ENCODE results near the gene DHRSX. TPM values are rescaled to one million over a fixed set of nuclear protein-coding genes. Genes with fewer than 3 reads are reported as not detected.

DHRSX gene
- polyA plus RNA-seq, 1 donor from 2014 or later: 15.7 TPM

- H3F3A ChIP-seq (ENCODE audit: insufficient read depth, low read length, poor library complexity, severe bottlenecking): no peaks in the 10 kb centered on the region
- no peaks in the 10 kb centered on the region for H3K36me3 ChIP-seq (ENCODE audit: insufficient read depth, low read length)
- H3K27me3 ChIP-seq (ENCODE audit: insufficient read depth, low read depth, low read length): no peaks in the 10 kb centered on the region
- no peak overlapping the region for H2AFZ ChIP-seq (ENCODE audit: low read depth, low read length)
- TF ChIP-seq SMC3 (conservative IDR thresholded peaks at IDR 0.05; ENCODE audit: poor library complexity): no peak
- no peak for TF ChIP-seq MXI1 (conservative IDR thresholded peaks at IDR 0.05; ENCODE audit: poor library complexity, severe bottlenecking)
- TF ChIP-seq RAD21 (conservative IDR thresholded peaks at IDR 0.05): no peak
- H3K4me3 ChIP-seq (ENCODE audit: low read length): no peak overlapping the region
- no peaks in the 10 kb centered on the region for H3K9me2 ChIP-seq (ENCODE audit: insufficient read depth, low read length)
- no peak overlapping the region for H3K27ac ChIP-seq (ENCODE audit: low read length)
- H3K9ac ChIP-seq (ENCODE audit: low read length): no peak overlapping the region
- H3K9me3 ChIP-seq (ENCODE audit: low read length): no peaks in the 10 kb centered on the region
- H3K79me2 ChIP-seq (replicated peaks; ENCODE audit: insufficient read depth, low read length): no peaks in the 10 kb centered on the region
- H4K20me1 ChIP-seq (ENCODE audit: insufficient read depth): no peaks in the 10 kb centered on the region
- no peak overlapping the region for H3K4me2 ChIP-seq (ENCODE audit: low read length)
These were observed 11.7 kb upstream of the DHRSX start for GRCh38 chrX:2512501-2512900.

- H3K4me2 ChIP-seq (ENCODE audit: low read length): no peak overlapping the region
- no peaks in the 10 kb centered on the region for H3K9me2 ChIP-seq (ENCODE audit: insufficient read depth, low read length)
- no peak overlapping the region for H2AFZ ChIP-seq (ENCODE audit: low read depth, low read length)
- no peak overlapping the region for H3K27ac ChIP-seq (ENCODE audit: low read length)
- no peaks in the 10 kb centered on the region for H3K9me3 ChIP-seq (ENCODE audit: low read length)
- no peak overlapping the region for H3K9ac ChIP-seq (ENCODE audit: low read length)
- TF ChIP-seq MXI1 (conservative IDR thresholded peaks at IDR 0.05; ENCODE audit: poor library complexity, severe bottlenecking) (no peak), RAD21 (conservative IDR thresholded peaks at IDR 0.05) (no peak)
- no peaks in the 10 kb centered on the region for H3K79me2 ChIP-seq (replicated peaks; ENCODE audit: insufficient read depth, low read length)
- H3K36me3 ChIP-seq (ENCODE audit: insufficient read depth, low read length): no peaks in the 10 kb centered on the region
- H3K4me3 ChIP-seq (ENCODE audit: low read length): no peak overlapping the region
- H3F3A ChIP-seq (ENCODE audit: insufficient read depth, low read length, poor library complexity, severe bottlenecking): no peaks in the 10 kb centered on the region
- H3K27me3 ChIP-seq (ENCODE audit: insufficient read depth, low read depth, low read length): no peaks in the 10 kb centered on the region
- H4K20me1 ChIP-seq (ENCODE audit: insufficient read depth): no peaks in the 10 kb centered on the region
These were observed 10.6 kb upstream of the DHRSX start for GRCh38 chrX:2511326-2511725.

GRCh38 chrX:2508648-2509335, 8.0 kb upstream of the DHRSX start:
- no peaks in the 10 kb centered on the region for H3F3A ChIP-seq (ENCODE audit: insufficient read depth, low read length, poor library complexity, severe bottlenecking)
- H3K36me3 ChIP-seq (ENCODE audit: insufficient read depth, low read length): no peaks in the 10 kb centered on the region
- TF ChIP-seq MXI1 (conservative IDR thresholded peaks at IDR 0.05; ENCODE audit: poor library complexity, severe bottlenecking) (no peak), EP300 (conservative IDR thresholded peaks at IDR 0.05; ENCODE audit: poor library complexity, severe bottlenecking) (no peak), TAF1 (IDR thresholded peaks at IDR 0.05; ENCODE audit: low read depth) (no peak), REST (IDR thresholded peaks at IDR 0.05; ENCODE audit: borderline replicate concordance) (no peak), SMC3 (conservative IDR thresholded peaks at IDR 0.05; ENCODE audit: poor library complexity) (no peak), CTCF (IDR thresholded peaks at IDR 0.05; ENCODE audit: poor library complexity, severe bottlenecking) (no peak)
- H3K9me3 ChIP-seq (ENCODE audit: low read length): no peaks in the 10 kb centered on the region
- H3K9me2 ChIP-seq (ENCODE audit: insufficient read depth, low read length): no peaks in the 10 kb centered on the region
- no peaks in the 10 kb centered on the region for H3K27me3 ChIP-seq (ENCODE audit: insufficient read depth, low read depth, low read length)
- H2AFZ ChIP-seq (ENCODE audit: low read depth, low read length): no peak overlapping the region
- no peak overlapping the region for H3K4me3 ChIP-seq (ENCODE audit: low read length)
- no peaks in the 10 kb centered on the region for H4K20me1 ChIP-seq (ENCODE audit: insufficient read depth)
- H3K9ac ChIP-seq (ENCODE audit: low read length): no peak overlapping the region
- H3K27ac ChIP-seq (ENCODE audit: low read length): no peak overlapping the region
- H3K79me2 ChIP-seq (replicated peaks; ENCODE audit: insufficient read depth, low read length): no peaks in the 10 kb centered on the region
- H3K4me2 ChIP-seq (ENCODE audit: low read length): no peak overlapping the region

Measured in neural cell (in vitro differentiated cells).